Endothelial cell of umbilical vein (primary cell): ENCODE data around the gene MBLAC1. TPM values are rescaled to one million over a fixed set of nuclear protein-coding genes. Genes with fewer than 3 reads are reported as not detected.

Experiments used
- BruUV-seq: library from RNA; stranded (reverse); fragments of 400-500 nt; replicated peaks from 2 replicates; lab custom pipeline; 2021; lab: Mats Ljungman, UMichigan
- CTCF ChIA-PET: fragments of 300-600, 350-600 bp; sonication (Branson Sonifier 250); formaldehyde crosslinking; loops from one replicate; lab custom pipeline; 2021; ENCODE audit warnings: antibody characterized with exemption, inconsistent platforms; lab: Charles Lee
- POLR2A ChIA-PET: fragments of 300-600, 350-600 bp; sonication (Branson Sonifier 250); formaldehyde crosslinking; loops from one replicate; lab custom pipeline; 2021; ENCODE audit warnings: antibody characterized with exemption, inconsistent platforms; lab: Charles Lee
- DNase-seq: peaks from one replicate; pipeline ENCODE4 v3.0.0-alpha.2; 2011; ENCODE audit warnings: low read depth, low spot score
- FAIRE-seq: peaks from 2 replicates; lab custom pipeline; 2011; peaks lifted over from hg19 to GRCh38; lab: Jason Lieb, UNC
- H2AFZ ChIP-seq: 2 replicates; pipeline ENCODE4 v1.6.0; 2012; ENCODE audit warnings: low read depth, low read length, control low read depth, inconsistent platforms
- H3K27ac ChIP-seq: 2 replicates; pipeline ENCODE4 v1.5.1; 2011; ENCODE audit warnings: low read depth, mild to moderate bottlenecking, control low read depth, low read length, moderate library complexity; ENCODE audit not compliant: insufficient read depth
- H3K27me3 ChIP-seq, 2 experiments: 2 replicates each; pipeline versions ENCODE4 v1.6.0 to v1.6.1; 2011; ENCODE audit warnings: low read length in 2 of 2, mixed read lengths in 1 of 2; ENCODE audit not compliant: control insufficient read depth in 2 of 2, insufficient read depth in 2 of 2
- H3K36me3 ChIP-seq, 2 experiments: 2 replicates in 1 of 2; 3 replicates in 1 of 2; pipeline ENCODE4 v1.5.1; 2011; ENCODE audit warnings: low read length in 2 of 2, mild to moderate bottlenecking in 1 of 2, moderate library complexity in 1 of 2; ENCODE audit not compliant: control insufficient read depth in 2 of 2, insufficient read depth in 2 of 2; ENCODE audit errors: extremely low read depth in 1 of 2
- H3K4me1 ChIP-seq: 3 replicates; pipeline ENCODE4 v1.5.1; 2011; ENCODE audit warnings: mild to moderate bottlenecking, low read length; ENCODE audit not compliant: control insufficient read depth, insufficient read depth; ENCODE audit errors: extremely low read depth
- H3K4me2 ChIP-seq: 2 replicates; pipeline ENCODE4 v1.6.1; 2011; ENCODE audit warnings: low read length, control low read depth, mixed read lengths; ENCODE audit not compliant: insufficient read depth
- H3K4me3 ChIP-seq, 3 experiments: fragments of 200-600 bp in 1 of 3; sonication (generic), shearing (Covaris generic) in 1 of 3; replicated peaks in 1 of 3; 2 replicates each; pipeline ENCODE4 v1.5.1; 2011 to 2016; ENCODE audit warnings: control low read depth in 3 of 3, low read length in 3 of 3, mild to moderate bottlenecking in 2 of 3, inconsistent platforms in 1 of 3, low read depth in 1 of 3, moderate library complexity in 1 of 3; ENCODE audit not compliant: insufficient read depth in 1 of 3
- H3K79me2 ChIP-seq: 2 replicates; pipeline ENCODE4 v1.6.0; 2012; ENCODE audit warnings: low read length, inconsistent platforms; ENCODE audit not compliant: control insufficient read depth, insufficient read depth
- H3K9ac ChIP-seq: replicated peaks from 2 replicates; pipeline ENCODE3; 2011; ENCODE audit warnings: low read length, control low read depth; ENCODE audit not compliant: insufficient read depth; ENCODE audit errors: extremely low read depth
- H3K9me1 ChIP-seq: replicated peaks from 3 replicates; pipeline ENCODE4 v1.6.0; 2011; ENCODE audit warnings: mild to moderate bottlenecking, low read length; ENCODE audit not compliant: control insufficient read depth, insufficient read depth; ENCODE audit errors: extremely low read depth
- H3K9me3 ChIP-seq: replicated peaks from 2 replicates; pipeline ENCODE4 v1.5.1; 2012; ENCODE audit warnings: low read length, inconsistent platforms; ENCODE audit not compliant: control insufficient read depth, insufficient read depth
- H4K20me1 ChIP-seq: replicated peaks from 2 replicates; pipeline ENCODE3; 2011; ENCODE audit warnings: mild to moderate bottlenecking, low read length; ENCODE audit not compliant: control insufficient read depth, insufficient read depth; ENCODE audit errors: extremely low read depth
- EZH2 ChIP-seq: IDR thresholded peaks from 2 replicates; pipeline ENCODE4 v1.6.1; 2012; ENCODE audit warnings: borderline replicate concordance, low read depth, mild to moderate bottlenecking, moderate library complexity, low read length, inconsistent platforms; ENCODE audit not compliant: severe bottlenecking
- FOS ChIP-seq: IDR thresholded peaks from 2 replicates; pipeline ENCODE4 v1.6.1; 2011; ENCODE audit warnings: mild to moderate bottlenecking, low read length, moderate library complexity, borderline replicate concordance; ENCODE audit not compliant: insufficient read depth
- GATA2 ChIP-seq: IDR thresholded peaks from 2 replicates; pipeline ENCODE4 v1.7.0; 2011; ENCODE audit warnings: low read depth, mild to moderate bottlenecking, moderate library complexity, mixed read lengths, low read length; ENCODE audit not compliant: insufficient read length, insufficient read depth
- JUN ChIP-seq: IDR thresholded peaks from 2 replicates; pipeline ENCODE4 v1.6.1; 2011; ENCODE audit warnings: borderline replicate concordance, low read depth; ENCODE audit not compliant: insufficient read length, insufficient read depth
- MYC ChIP-seq: IDR thresholded peaks from one replicate; pipeline ENCODE4 v1.6.1; 2011; ENCODE audit warnings: mild to moderate bottlenecking, low read depth, low read length
- POLR2A ChIP-seq: IDR thresholded peaks from 2 replicates; pipeline ENCODE4 v1.6.1; 2012; ENCODE audit warnings: low read depth, mild to moderate bottlenecking, control low read depth, low read length
- POLR2AphosphoS5 ChIP-seq: IDR thresholded peaks from 2 replicates; pipeline ENCODE4 v1.6.1; 2012; ENCODE audit warnings: low read depth, mild to moderate bottlenecking, control low read depth, low read length, moderate library complexity; ENCODE audit not compliant: insufficient read depth
- dilution Hi-C: fragments of 300-500 bp; cut with MboI; formaldehyde crosslinking; loops from one replicate; pipeline ENCODE4 v1.15.0; 2019; ENCODE audit warnings: low sequenced_read_pairs; ENCODE audit not compliant: extremely low pct_ligation_motif_present
- intact Hi-C: fragments of 100-400 bp; cut with micrococcal nuclease; formaldehyde crosslinking; loops from one replicate; pipeline ENCODE4 v1.10.0; 2022
- polyA plus RNA-seq, 4 experiments: library from polyadenylated mRNA; depleted of rRNA in 3 of 4; stranded (reverse) in 3 of 4; unstranded in 1 of 4; fragments of >200 nt; gene quantifications; 2 replicates each; pipeline versions ENCODE4 v1.2.1 to v1.2.3, GENCODE V29; 2011 to 2012; ENCODE audit warnings: missing spikeins in 1 of 4
- total RNA-seq: library from RNA; stranded (reverse); gene quantifications from 2 replicates; pipeline ENCODE4 v1.2.3, GENCODE V29; 2021
- TF ChIP-seq, protein P1 (sequence below): IDR thresholded peaks from 2 replicates; pipeline ENCODE4 v1.6.1; 2011; ENCODE audit not compliant: insufficient read depth, insufficient read length
- TF ChIP-seq, protein P2 (sequence below), 2 donors: IDR thresholded peaks; 1 replicate in 1 of 2; 2 replicates in 1 of 2; pipeline ENCODE4 v1.5.1; 2011; ENCODE audit warnings: low read length in 2 of 2, mild to moderate bottlenecking in 2 of 2, moderate library complexity in 2 of 2, control low read depth in 1 of 2, inconsistent platforms in 1 of 2, low read depth in 1 of 2; ENCODE audit not compliant: insufficient read depth in 1 of 2; ENCODE audit errors: extremely low read depth in 1 of 2

MBLAC1 gene
- total and polyA plus RNA-seq, 2 donors (not counting 3 experiments of a cell fraction or from before 2014, with no cell fraction given): 1.8 to 2.1 TPM

DNA sequence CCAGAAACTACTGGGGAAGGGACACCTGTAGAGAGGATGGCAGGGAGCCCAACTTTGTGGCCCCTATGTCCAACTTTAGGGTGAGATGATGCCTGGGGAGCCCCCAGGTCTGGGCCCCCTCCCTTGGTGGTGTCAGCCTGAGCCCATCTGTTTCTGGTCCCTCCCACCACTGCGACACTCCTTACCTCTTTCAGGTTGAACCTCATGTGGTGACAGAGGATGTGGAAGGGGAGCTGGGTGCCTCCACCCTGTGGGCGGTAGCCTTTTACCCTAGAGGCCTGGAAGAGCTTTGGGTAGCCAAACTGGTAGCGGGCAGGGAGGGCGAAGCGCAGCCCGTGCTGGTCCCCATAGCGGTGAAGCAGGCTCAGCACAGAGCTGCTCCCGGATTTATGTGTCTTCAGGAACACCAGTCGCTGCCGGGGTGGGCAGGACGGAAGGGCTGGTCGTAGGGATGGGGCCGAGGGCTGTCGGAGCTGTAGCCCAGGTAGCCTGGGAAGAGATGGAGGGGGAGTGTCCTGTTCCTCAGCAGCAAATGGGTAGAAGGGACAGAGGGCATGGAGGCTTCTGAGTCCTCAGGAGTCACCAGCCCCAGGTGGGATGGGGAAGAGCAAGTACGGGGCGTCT lies 39.7 kb downstream of the MBLAC1 start:
- intact Hi-C loops (no loop called here), dilution Hi-C loops (no loop called here)
- H3K79me2 ChIP-seq: no peaks in the 10 kb centered on the region
- no TSS peak for BruUV-seq
- POLR2A ChIA-PET: interaction anchor here (1.3 kb wide), 1 partner anchor 11 kb away, joined by 3 read pairs; the partner anchor contains the start of gene GPC2
- FAIRE-seq (no peak), DNase-seq (no peak)
- peaks cover 5 to 15% of the 10 kb centered on the region in 2 experiments for H3K27me3 ChIP-seq
- H3K4me3 ChIP-seq: no peak overlapping the region
- no peak for TF ChIP-seq JUN
- TF ChIP-seq, protein P1, sequence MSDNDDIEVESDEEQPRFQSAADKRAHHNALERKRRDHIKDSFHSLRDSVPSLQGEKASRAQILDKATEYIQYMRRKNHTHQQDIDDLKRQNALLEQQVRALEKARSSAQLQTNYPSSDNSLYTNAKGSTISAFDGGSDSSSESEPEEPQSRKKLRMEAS: no peak
- TF ChIP-seq EZH2: no peak
- TF ChIP-seq FOS: no peak
- no peak for TF ChIP-seq MYC
- no peak for TF ChIP-seq POLR2AphosphoS5
- no peak for TF ChIP-seq POLR2A
- TF ChIP-seq, protein P2, sequence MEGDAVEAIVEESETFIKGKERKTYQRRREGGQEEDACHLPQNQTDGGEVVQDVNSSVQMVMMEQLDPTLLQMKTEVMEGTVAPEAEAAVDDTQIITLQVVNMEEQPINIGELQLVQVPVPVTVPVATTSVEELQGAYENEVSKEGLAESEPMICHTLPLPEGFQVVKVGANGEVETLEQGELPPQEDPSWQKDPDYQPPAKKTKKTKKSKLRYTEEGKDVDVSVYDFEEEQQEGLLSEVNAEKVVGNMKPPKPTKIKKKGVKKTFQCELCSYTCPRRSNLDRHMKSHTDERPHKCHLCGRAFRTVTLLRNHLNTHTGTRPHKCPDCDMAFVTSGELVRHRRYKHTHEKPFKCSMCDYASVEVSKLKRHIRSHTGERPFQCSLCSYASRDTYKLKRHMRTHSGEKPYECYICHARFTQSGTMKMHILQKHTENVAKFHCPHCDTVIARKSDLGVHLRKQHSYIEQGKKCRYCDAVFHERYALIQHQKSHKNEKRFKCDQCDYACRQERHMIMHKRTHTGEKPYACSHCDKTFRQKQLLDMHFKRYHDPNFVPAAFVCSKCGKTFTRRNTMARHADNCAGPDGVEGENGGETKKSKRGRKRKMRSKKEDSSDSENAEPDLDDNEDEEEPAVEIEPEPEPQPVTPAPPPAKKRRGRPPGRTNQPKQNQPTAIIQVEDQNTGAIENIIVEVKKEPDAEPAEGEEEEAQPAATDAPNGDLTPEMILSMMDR (IDR thresholded peaks at IDR 0.05; ENCODE audit: extremely low read depth in 1 of 2, insufficient read depth in 1 of 2, low read depth in 1 of 2, low read length in 2 of 2): no peak
- TF ChIP-seq GATA2: no peak
- H3K9me1 ChIP-seq: no peaks in the 10 kb centered on the region
- H3K9me3 ChIP-seq: no peaks in the 10 kb centered on the region
- no peak overlapping the region for H2AFZ ChIP-seq
- H4K20me1 ChIP-seq: no peaks in the 10 kb centered on the region
- no peak overlapping the region for H3K27ac ChIP-seq
- CTCF ChIA-PET: interaction anchor here (1.6 to 4.4 kb wide), 2 partner anchors 10 kb away, joined by 4 to 17 read pairs; partner anchors contain the start of genes GPC2 and STAG3
- H3K4me2 ChIP-seq: no peak overlapping the region
- H3K9ac ChIP-seq: no peak overlapping the region
- peaks cover 14% of the 10 kb centered on the region for H3K4me1 ChIP-seq
- H3K36me3 ChIP-seq: no peaks in the 10 kb centered on the region
